Stimulated activated CD4-positive, alpha-beta T cell treated with anti-CD3 and anti-CD28 coated beads, Interleukin-2, amount 100 ng/mL, for 4 hours (primary cell): ENCODE results near the gene KCTD7.
"Not testable (repeated sequence)": the region's sequence is repeated elsewhere in the genome, so short reads cannot be mapped to it uniquely, and the experiment has no call there.

Experiments used
- DNase-seq: peaks from one replicate; pipeline ENCODE4 v3.0.0-alpha.2; 2020; ENCODE audit warnings: low read depth

Gene KCTD7

DNA sequence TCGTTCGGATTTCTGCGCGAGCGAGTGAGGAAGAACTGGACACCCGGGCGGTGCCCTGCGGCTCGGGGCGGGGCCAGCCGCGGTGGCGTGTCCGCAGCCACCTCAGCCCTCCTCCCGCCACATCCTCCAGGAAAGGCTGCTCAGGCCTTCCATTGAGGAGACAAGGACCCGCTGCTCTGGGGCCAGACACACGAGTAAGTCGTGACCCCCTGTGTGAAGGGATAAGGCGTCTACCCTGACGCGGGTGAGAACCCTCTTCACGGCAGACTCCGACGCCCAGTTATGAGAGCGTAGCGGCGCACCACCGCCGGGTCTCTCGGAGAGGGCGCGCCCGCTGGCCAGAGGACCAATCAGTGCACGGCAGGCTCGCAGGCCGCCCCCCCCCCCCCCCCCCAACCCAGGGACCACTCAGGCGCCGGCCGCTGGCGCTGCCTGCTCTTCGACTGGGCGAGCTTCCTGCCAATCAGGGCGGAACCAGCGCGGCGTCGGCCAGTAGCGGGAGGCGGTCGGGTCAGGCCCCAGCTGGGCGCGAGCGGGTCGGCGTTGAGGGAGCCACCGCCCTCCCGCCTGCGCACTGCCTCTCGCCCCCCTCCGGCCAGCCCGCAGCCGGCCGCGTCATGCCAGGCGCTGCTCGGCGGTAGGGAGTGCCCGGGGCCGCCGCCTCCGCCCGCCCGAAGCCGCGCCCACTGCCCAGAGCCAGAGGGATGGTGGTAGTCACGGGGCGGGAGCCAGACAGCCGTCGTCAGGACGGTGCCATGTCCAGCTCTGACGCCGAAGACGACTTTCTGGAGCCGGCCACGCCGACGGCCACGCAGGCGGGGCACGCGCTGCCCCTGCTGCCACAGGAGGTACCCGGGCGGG, at the start of gene KCTD7:
Gene KCTD7 (plus strand): TSS at position 521 of the 861 bp plus-strand sequence. CDS start 184 bp downstream, at position 705.
- DNase-seq: peak; percentile 87

DNA sequence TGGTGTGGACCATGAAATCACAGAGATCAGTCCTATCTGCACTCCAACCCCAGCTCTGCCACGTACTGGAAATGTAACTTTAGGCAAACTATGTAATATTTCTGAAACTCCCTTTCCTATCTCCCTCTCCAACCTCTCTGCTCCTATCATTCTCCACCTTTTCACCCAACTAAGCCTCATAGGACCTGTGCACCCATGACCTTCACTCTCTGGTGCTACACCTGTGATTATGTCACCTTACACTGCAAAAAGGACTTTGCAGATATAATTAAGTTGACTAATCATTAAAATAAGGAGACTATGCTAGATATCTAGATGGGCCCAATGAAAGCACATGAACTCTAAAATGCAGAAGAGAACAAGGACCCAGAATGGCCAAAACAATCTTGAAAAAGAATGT, 48.3 kb upstream of the KCTD7 start:
- DNase-seq: not testable (repeated sequence)

GRCh38 chr7:66582816-66583489, 45.7 kb upstream of the KCTD7 start:
- not testable (repeated sequence) for DNase-seq

DNA sequence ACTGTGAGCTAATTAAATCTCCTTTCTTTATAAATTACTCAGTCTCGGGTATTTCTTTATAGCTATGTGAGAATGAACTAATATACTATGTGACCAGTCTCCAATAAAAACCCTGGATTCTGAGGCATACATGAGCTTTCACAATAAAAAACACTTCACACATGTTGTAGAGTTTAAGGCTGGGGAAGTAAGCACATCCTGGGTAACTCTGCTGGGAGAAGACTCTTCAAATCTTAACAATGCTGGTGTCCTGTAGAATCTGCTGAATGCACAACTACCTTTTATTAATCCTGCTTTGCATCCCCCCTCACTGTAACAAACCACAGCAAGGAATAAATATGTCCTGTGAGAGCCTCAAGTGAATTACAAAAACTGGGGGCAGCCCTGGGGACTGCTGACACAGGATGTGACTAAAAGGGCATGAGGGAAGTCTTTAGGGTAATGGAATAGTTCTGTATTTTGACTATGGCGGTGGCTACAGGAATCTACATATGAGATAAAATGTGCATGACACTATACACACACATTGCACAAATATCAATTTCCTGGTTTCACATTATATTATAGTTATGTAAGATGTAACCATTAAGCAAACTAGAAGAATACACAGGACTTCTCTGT, 45.1 kb upstream of the KCTD7 start:
- DNase-seq: no peak

- no peak for DNase-seq
These were observed 42.5 kb upstream of the KCTD7 start for GRCh38 chr7:66586181-66586580.

DNA sequence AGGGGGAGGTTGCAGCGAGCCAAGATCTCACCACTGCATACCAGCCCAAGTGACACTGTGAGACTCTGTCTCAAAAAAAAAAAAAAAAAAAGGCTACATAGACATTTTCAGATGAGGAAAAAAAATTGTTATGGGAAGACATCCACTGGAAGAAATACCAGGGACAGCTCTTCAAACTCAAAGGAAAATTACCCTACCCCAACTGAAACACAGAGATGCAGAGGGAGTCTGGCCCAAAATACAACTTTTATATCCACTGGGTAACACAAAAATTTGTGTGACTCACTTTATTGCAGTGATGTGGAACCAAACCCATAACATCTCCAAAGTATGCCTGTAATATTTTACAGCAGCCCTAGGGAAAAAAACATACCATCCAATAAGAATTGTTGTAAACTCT, 40.5 kb upstream of the KCTD7 start:
- DNase-seq: not testable (repeated sequence)

GRCh38 chr7:66588856-66589570, 39.7 kb upstream of the KCTD7 start:
- DNase-seq: not testable (repeated sequence)

- not testable (repeated sequence) for DNase-seq
These were observed 38.2 kb upstream of the KCTD7 start for GRCh38 chr7:66590302-66591057.

GRCh38 chr7:66591058-66591798, 37.5 kb upstream of the KCTD7 start:
- DNase-seq: peak; percentile 6

DNA sequence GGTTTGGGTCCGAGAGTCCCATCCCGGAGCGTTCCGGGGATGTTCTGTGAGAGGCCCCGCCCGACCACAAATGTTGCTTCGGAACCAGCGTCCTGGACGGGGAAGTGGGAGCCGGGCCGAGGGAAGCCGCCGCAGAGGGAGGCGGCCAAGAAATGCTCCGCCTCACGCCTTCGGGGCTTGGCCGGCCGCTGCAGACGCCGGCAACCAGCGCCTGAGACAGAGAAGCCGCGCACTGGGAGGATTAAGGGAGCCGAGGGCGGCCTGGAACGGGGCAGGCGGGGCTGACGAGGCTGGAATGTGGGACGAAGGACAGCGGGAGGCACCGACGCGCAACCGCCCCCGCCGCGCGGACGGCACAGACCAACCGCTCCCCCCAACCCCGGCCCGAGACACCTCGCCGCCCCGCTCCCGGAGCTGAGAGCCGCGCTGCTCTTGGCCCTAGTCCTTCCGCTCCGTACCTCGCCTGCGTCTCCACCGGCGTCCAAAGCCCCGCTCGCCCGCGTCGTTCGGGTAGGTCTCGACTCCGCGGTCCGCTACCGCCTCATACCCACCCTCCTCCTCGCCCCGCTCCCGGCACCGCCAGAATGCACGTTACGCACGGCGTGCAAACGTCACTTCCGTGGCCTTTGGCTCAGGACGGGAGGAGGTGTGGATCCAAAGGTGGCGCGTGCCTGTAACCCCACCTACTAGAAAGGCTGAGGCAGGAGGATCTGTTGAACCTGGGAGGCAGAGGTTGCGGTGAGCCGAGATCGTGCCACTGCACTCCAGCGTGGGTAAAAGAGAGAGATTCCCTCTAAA, 36.7 kb upstream of the KCTD7 start:
- peak; percentile 88 for DNase-seq

- DNase-seq: not testable (repeated sequence)
These were observed 36.0 kb upstream of the KCTD7 start for GRCh38 chr7:66592597-66593146.

- not testable (repeated sequence) for DNase-seq
These were observed 34.6 kb upstream of the KCTD7 start for GRCh38 chr7:66594082-66594481.

- no peak for DNase-seq
These were observed 31.2 kb upstream of the KCTD7 start for GRCh38 chr7:66597461-66597860.

GRCh38 chr7:66602159-66602558, 26.5 kb upstream of the KCTD7 start:
- no peak for DNase-seq

GRCh38 chr7:66604198-66604597, 24.5 kb upstream of the KCTD7 start:
- no peak for DNase-seq

DNA sequence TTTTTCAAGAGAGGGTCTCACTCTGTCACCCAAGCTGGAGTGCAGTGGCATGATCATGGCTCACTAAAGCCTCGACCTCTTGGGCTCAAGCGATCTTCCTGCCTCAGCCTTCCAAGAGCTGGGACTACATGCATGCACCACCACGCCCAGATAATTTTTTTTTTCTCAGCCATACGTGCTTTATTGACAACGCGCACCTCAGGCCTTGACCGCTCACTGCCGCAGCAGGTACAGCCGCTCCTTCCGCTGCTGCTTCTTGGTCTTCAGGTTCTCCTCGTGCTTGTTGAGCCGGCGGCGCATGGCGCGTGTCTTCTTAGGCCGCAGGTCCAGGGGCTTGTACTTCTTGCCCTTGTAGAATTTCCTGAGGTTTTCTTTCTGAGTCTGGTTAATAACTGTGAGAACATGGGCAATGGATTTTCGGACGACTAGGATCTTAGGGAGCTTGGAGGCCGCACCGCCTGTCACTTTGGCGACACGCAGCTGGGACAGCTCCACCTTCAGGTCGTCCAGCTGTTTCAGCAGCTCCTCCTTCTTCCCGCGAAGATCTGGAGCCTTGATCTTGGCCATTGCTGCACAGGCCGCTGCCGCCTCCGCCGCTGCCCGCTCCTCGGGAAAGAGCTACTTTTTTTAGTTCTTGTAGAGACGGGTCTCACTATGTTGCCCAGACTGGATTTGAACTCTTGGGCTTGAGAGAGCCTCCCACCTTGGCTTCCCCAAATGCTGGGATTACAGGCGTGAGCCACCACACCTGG, 22.0 kb upstream of the KCTD7 start:
- not testable (repeated sequence) for DNase-seq

DNA sequence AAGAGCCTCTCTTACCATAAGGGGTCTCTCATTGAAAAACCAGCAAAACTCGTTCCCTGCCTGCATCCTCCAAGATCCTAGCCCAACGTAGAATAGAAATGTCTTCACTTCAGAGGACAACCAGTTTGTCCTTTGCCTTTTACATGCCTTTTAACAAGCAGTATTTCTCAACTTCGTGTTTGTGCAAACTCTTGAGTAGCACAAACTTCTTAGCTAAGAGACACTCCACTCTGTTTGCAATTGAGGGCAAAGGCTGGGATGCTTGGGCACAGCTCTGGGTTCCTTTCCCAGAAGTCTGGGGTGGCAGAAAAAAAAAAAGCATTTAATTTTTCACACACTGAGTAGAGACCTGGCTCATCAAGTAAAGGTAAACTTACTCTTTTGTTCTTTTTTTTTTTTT, 19.5 kb upstream of the KCTD7 start:
- DNase-seq: no peak

DNA sequence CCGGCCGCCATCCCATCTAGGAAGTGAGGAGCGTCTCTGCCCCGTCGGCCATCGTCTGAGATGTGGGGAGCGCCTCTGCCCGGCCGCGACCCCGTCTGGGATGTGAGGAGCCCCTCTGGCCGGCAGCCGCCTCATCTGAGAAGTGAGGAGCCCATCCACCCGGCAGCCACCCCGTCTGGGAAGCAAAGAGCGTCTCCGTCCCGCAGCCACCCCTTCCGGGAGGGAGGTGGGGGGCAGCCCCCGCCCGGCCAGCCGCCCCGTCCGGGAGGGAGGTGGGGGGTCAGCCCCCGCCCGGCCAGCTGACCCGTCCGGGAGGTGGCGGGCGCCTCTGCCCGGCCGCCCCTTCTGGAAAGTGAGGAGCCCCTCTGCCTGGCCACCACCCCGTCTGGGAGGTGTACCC, 14.1 kb upstream of the KCTD7 start:
- DNase-seq: not testable (repeated sequence)

DNA sequence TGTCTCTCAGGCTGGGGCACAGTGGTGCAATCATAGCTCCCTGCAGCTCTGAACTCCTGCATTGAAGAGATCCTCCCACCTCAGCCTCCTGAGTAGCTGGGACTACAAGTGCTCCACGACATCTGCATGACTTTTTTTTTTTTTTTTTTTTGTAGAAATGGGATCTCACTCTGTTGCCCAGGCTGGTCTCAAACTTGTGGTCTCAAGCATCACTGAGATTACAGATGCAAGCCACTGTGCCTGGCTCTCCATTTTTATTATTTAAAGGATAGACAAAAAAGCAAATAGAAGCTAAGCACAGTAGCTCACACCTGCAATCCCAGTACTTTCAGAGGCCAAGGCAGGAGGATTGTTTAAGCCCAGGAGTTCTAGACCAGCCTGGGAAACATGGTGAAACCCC, 13.0 kb upstream of the KCTD7 start:
- no peak for DNase-seq
